D721Med (cell line): ENCODE data around the gene PLCB3.
A peak's percentile ranks its signal among the peaks of the same experiment; 100 is the strongest.

Experiments
- DNase-seq: peaks from one replicate; pipeline ENCODE4 v3.0.0; 2011; ENCODE audit warnings: low spot score; ENCODE audit not compliant: insufficient read length
- FAIRE-seq: peaks from 2 replicates; lab custom pipeline; 2011; peaks lifted over from hg19 to GRCh38; lab: Jason Lieb, UNC
- CTCF ChIP-seq: IDR thresholded peaks from 2 replicates; pipeline ENCODE4 v1.5.1; 2012; ENCODE audit warnings: mild to moderate bottlenecking, control low read depth; ENCODE audit not compliant: insufficient read depth; ENCODE audit errors: missing control alignments

PLCB3 gene

GRCh38 chr11:64238076-64238475 lies 13.3 kb upstream of the PLCB3 start:
- FAIRE-seq (no peak), DNase-seq (no peak)
- no peak for TF ChIP-seq CTCF

- DNase-seq = no peak
- no peak for FAIRE-seq
- TF ChIP-seq CTCF = no peak
Observed at GRCh38 chr11:64238999-64239398, 12.3 kb upstream of the PLCB3 start.

GRCh38 chr11:64239662-64240434 lies 11.5 kb upstream of the PLCB3 start:
- TF ChIP-seq CTCF = no peak
- no peak for FAIRE-seq
- DNase-seq = no peak

- DNase-seq = peak; percentile 90
- no peak for FAIRE-seq
- TF ChIP-seq CTCF = no peak
Observed at GRCh38 chr11:64240435-64241240, 10.7 kb upstream of the PLCB3 start, which contains the start of gene FKBP2. Gene FKBP2 (plus strand): TSS chr11:64241095. CDS start chr11:64242388, 1,293 bp downstream.

- FAIRE-seq = no peak
- DNase-seq = peak; percentile 76
- no peak for TF ChIP-seq CTCF
Observed at GRCh38 chr11:64241241-64241490, 10.2 kb upstream of the PLCB3 start.

GRCh38 chr11:64241491-64242374 lies 9.6 kb upstream of the PLCB3 start:
- TF ChIP-seq CTCF = no peak
- FAIRE-seq (no peak), DNase-seq (peak; percentile 78)
